BE2C (cell line): ENCODE results near the gene ATP5IF1.

Experiments
- DNase-seq: peaks from one replicate; pipeline ENCODE4 v3.0.0-alpha.2; 2020
- H3K27me3 ChIP-seq: fragments of 250-450 bp; sonication (Bioruptor Pico); 2 replicates; pipeline ENCODE4 v1.5.1; 2020; ENCODE audit warnings: mild to moderate bottlenecking
- H3K36me3 ChIP-seq: fragments of 250-450 bp; sonication (Bioruptor Pico); 2 replicates; pipeline ENCODE4 v1.5.1; 2020; ENCODE audit warnings: mild to moderate bottlenecking
- H3K4me1 ChIP-seq: fragments of 250-450 bp; sonication (Bioruptor Pico); 2 replicates; pipeline ENCODE4 v1.5.1; 2020
- H3K4me3 ChIP-seq: 2 replicates; pipeline ENCODE4 v1.5.1; 2011; ENCODE audit warnings: low read depth, low read length
- H3K9me3 ChIP-seq: fragments of 250-450 bp; sonication (Bioruptor Pico); 2 replicates; pipeline ENCODE4 v1.5.1; 2020
- CTCF ChIP-seq: IDR thresholded peaks from 2 replicates; pipeline ENCODE4 v1.5.1; 2012; ENCODE audit warnings: mild to moderate bottlenecking, low read depth, low read length

Gene ATP5IF1

GRCh38 chr1:28232558-28233263, 3.2 kb upstream of the ATP5IF1 start, which contains the start of gene DNAJC8:
Gene DNAJC8, minus strand, starts transcription at chr1:28233029. Its CDS starts 31 bp downstream, at chr1:28232998.
- H3K4me3 ChIP-seq, result peak within 1 kb of the TSS; percentile 89
- no peak for TF ChIP-seq CTCF
- H3K4me1 ChIP-seq, result no peaks in the 10 kb centered on the region
- peaks cover 6% of the 10 kb centered on the region for H3K36me3 ChIP-seq
- peak; percentile 90 for DNase-seq
- no peaks in the 10 kb centered on the region for H3K27me3 ChIP-seq
- no peaks in the 10 kb centered on the region for H3K9me3 ChIP-seq

- DNase-seq, result no peak
- no peak for TF ChIP-seq CTCF
- Histone ChIP-seq H3K4me1 (no peaks in the 10 kb centered on the region), H3K9me3 (no peaks in the 10 kb centered on the region), H3K4me3 (peak overlapping the region; percentile 89; the same call in 1 of the 2 replicates), H3K27me3 (no peaks in the 10 kb centered on the region), H3K36me3 (peaks cover 6% of the 10 kb centered on the region)
Measured at GRCh38 chr1:28233264-28233606, 2.7 kb upstream of the ATP5IF1 start.

- H3K27me3 ChIP-seq, result no peaks in the 10 kb centered on the region
- no peaks in the 10 kb centered on the region for H3K9me3 ChIP-seq
- H3K4me1 ChIP-seq, result no peaks in the 10 kb centered on the region
- DNase-seq, result no peak
- peak overlapping the region; percentile 85 for H3K4me3 ChIP-seq
- H3K36me3 ChIP-seq, result peaks cover 2% of the 10 kb centered on the region; the same call in 1 of the 2 replicates
- TF ChIP-seq CTCF, result no peak
Measured at GRCh38 chr1:28236656-28237322, 865 bp downstream of the ATP5IF1 start.

GRCh38 chr1:28239004-28239403, 3.1 kb downstream of the ATP5IF1 start:
- no peaks in the 10 kb centered on the region for H3K27me3 ChIP-seq
- no peak for TF ChIP-seq CTCF
- no peak for DNase-seq
- H3K9me3 ChIP-seq, result no peaks in the 10 kb centered on the region
- H3K4me1 ChIP-seq, result no peaks in the 10 kb centered on the region
- H3K36me3 ChIP-seq, result peaks cover 2% of the 10 kb centered on the region; the same call in 1 of the 2 replicates
- no peak overlapping the region for H3K4me3 ChIP-seq

GRCh38 chr1:28240024-28240423, 4.1 kb downstream of the ATP5IF1 start:
- TF ChIP-seq CTCF, result no peak
- H3K27me3 ChIP-seq, result no peaks in the 10 kb centered on the region
- DNase-seq, result no peak
- no peak overlapping the region for H3K4me3 ChIP-seq
- H3K9me3 ChIP-seq, result no peaks in the 10 kb centered on the region
- peaks cover 2% of the 10 kb centered on the region; the same call in 1 of the 2 replicates for H3K36me3 ChIP-seq
- H3K4me1 ChIP-seq, result no peaks in the 10 kb centered on the region
